KMS-11 (cell line): ENCODE measurements around the gene ABCA10.

ENCODE experiments used
- H2AFZ ChIP-seq: fragments of 200-600 bp; sonication (generic); 2 replicates; pipeline ENCODE4 v1.6.1; 2016; ENCODE audit warnings: antibody characterized with exemption, mixed run types, low read depth
- H3K27ac ChIP-seq: fragments of 200-600 bp; sonication (generic); 2 replicates; pipeline ENCODE4 v1.6.1; 2016; ENCODE audit warnings: mild to moderate bottlenecking, mixed run types
- H3K27me3 ChIP-seq: fragments of 200-600 bp; sonication (generic); 2 replicates; pipeline ENCODE4 v1.6.1; 2017; ENCODE audit warnings: mild to moderate bottlenecking, low read depth, mixed run types, moderate library complexity; ENCODE audit not compliant: insufficient read depth
- H3K36me3 ChIP-seq: fragments of 200-600 bp; sonication (generic); 2 replicates; pipeline ENCODE4 v1.6.1; 2017; ENCODE audit warnings: mild to moderate bottlenecking, mixed run types; ENCODE audit not compliant: insufficient read depth
- H3K4me1 ChIP-seq: fragments of 200-600 bp; sonication (generic); 2 replicates; pipeline ENCODE4 v1.6.1; 2016; ENCODE audit warnings: mild to moderate bottlenecking, low read depth, mixed run types; ENCODE audit not compliant: poor library complexity, severe bottlenecking
- H3K4me2 ChIP-seq: fragments of 200-600 bp; sonication (generic); 2 replicates; pipeline ENCODE4 v1.7.0; 2016; ENCODE audit warnings: mild to moderate bottlenecking, mixed run types
- H3K4me3 ChIP-seq: fragments of 200-600 bp; sonication (generic); IDR thresholded peaks from 2 replicates; pipeline ENCODE4 v1.6.1; 2017; ENCODE audit warnings: low read depth, low read length, mixed read lengths; ENCODE audit not compliant: insufficient read depth
- H3K79me2 ChIP-seq: fragments of 200-600 bp; sonication (generic); 2 replicates; pipeline ENCODE4 v1.6.1; 2016; ENCODE audit warnings: low read depth, mixed run types; ENCODE audit not compliant: insufficient read depth
- H3K9ac ChIP-seq: fragments of 200-600 bp; sonication (generic); 2 replicates; pipeline ENCODE4 v1.6.1; 2016; ENCODE audit warnings: mild to moderate bottlenecking, mixed run types
- H4K20me1 ChIP-seq: fragments of 200-600 bp; sonication (generic); 2 replicates; pipeline ENCODE4 v1.6.1; 2016; ENCODE audit warnings: mild to moderate bottlenecking, mixed run types; ENCODE audit not compliant: insufficient read depth
- CTCF ChIP-seq: fragments of 200-600 bp; sonication (generic); conservative IDR thresholded peaks from 2 replicates; pipeline ENCODE4 v1.6.1; 2017; ENCODE audit warnings: low read depth, mild to moderate bottlenecking, antibody characterized with exemption, low read length, moderate library complexity, mixed read lengths

Gene ABCA10

GRCh38 chr17:69250641-69251040, 22.0 kb upstream of the ABCA10 start:
- Histone ChIP-seq H3K4me3 (no peak overlapping the region), H3K27ac (no peak overlapping the region), H3K27me3 (no peaks in the 10 kb centered on the region), H3K9ac (no peak overlapping the region), H3K79me2 (no peaks in the 10 kb centered on the region), H3K4me2 (no peak overlapping the region), H4K20me1 (no peaks in the 10 kb centered on the region), H2AFZ (no peak overlapping the region), H3K4me1 (no peaks in the 10 kb centered on the region), H3K36me3 (no peaks in the 10 kb centered on the region)
- TF ChIP-seq CTCF: no peak

- peak; percentile 82 for TF ChIP-seq CTCF
- Histone ChIP-seq H2AFZ (no peak overlapping the region), H3K4me2 (no peak overlapping the region), H3K36me3 (no peaks in the 10 kb centered on the region; the same call in 1 of the 2 replicates), H3K27me3 (no peaks in the 10 kb centered on the region), H3K27ac (no peak overlapping the region), H4K20me1 (no peaks in the 10 kb centered on the region), H3K4me1 (no peaks in the 10 kb centered on the region), H3K9ac (no peak overlapping the region), H3K4me3 (no peak overlapping the region), H3K79me2 (no peaks in the 10 kb centered on the region)
Measured at GRCh38 chr17:69246726-69247375, 18.2 kb upstream of the ABCA10 start.

DNA sequence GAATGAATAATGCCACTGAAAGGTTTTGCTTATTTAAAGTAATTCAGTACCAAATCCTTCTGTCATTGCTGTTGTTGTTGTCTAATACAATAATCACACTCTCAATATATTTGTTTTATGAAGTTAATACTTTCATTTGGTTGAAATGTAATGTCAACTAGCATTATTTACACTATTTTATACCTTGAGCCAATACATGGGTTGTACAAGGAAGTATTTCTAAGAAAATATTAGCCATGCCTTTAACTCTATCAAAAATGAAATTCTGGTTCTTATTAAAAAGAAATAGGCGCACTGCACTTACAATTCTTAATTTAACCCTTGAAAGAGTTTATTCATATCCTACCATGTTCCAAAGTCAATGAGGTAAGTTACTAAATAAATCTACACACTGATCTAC, 17.6 kb upstream of the ABCA10 start:
- H3K4me2 ChIP-seq: no peak overlapping the region
- no peak overlapping the region for H3K9ac ChIP-seq
- H3K4me1 ChIP-seq: no peaks in the 10 kb centered on the region
- no peaks in the 10 kb centered on the region; the same call in 1 of the 2 replicates for H3K36me3 ChIP-seq
- H3K4me3 ChIP-seq: no peak overlapping the region
- no peak overlapping the region for H2AFZ ChIP-seq
- H4K20me1 ChIP-seq: no peaks in the 10 kb centered on the region
- H3K79me2 ChIP-seq: no peaks in the 10 kb centered on the region
- no peak overlapping the region for H3K27ac ChIP-seq
- no peak for TF ChIP-seq CTCF
- no peaks in the 10 kb centered on the region for H3K27me3 ChIP-seq

DNA sequence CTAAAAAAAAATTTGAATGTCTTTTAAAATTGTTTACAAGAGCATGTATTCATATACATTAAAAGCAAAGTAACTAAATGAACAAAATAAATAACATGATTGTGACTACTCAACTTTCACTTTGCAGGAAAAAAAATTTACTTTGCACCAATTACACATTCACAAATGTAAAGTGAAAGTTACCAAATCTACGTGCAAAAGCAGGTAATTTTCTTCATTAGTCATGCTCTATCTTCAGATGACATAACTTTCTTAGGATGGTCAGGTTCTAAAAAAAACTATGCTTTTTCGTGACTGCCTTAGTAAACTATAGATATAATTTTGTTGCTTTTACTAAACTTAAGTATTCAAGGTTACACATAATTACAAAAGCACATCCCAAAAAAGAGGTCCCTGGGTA, 17.0 kb upstream of the ABCA10 start:
- H3K4me1 ChIP-seq: no peaks in the 10 kb centered on the region
- H3K36me3 ChIP-seq: no peaks in the 10 kb centered on the region; the same call in 1 of the 2 replicates
- no peak for TF ChIP-seq CTCF
- H3K79me2 ChIP-seq: no peaks in the 10 kb centered on the region
- no peak overlapping the region for H3K9ac ChIP-seq
- H3K4me3 ChIP-seq: no peak overlapping the region
- H3K27me3 ChIP-seq: no peaks in the 10 kb centered on the region
- H4K20me1 ChIP-seq: no peaks in the 10 kb centered on the region
- H2AFZ ChIP-seq: no peak overlapping the region
- no peak overlapping the region for H3K4me2 ChIP-seq
- no peak overlapping the region for H3K27ac ChIP-seq
